HEK293T (cell line): ENCODE results near the gene LRP1B.

Experiments
- BHLHE40 ChIP-seq: fragments of 450-650 bp; IDR thresholded peaks from 2 replicates; pipeline ENCODE4 v1.6.1; 2016; ENCODE audit warnings: mild to moderate bottlenecking, moderate library complexity, borderline replicate concordance
- CTBP1 ChIP-seq: fragments of 450-650 bp; IDR thresholded peaks from 2 replicates; pipeline ENCODE4 v1.6.1; 2016; ENCODE audit warnings: borderline replicate concordance
- FOXK2 ChIP-seq: fragments of 450-650 bp; IDR thresholded peaks from 2 replicates; pipeline ENCODE4 v1.6.1; 2016; ENCODE audit warnings: mild to moderate bottlenecking

DNA sequence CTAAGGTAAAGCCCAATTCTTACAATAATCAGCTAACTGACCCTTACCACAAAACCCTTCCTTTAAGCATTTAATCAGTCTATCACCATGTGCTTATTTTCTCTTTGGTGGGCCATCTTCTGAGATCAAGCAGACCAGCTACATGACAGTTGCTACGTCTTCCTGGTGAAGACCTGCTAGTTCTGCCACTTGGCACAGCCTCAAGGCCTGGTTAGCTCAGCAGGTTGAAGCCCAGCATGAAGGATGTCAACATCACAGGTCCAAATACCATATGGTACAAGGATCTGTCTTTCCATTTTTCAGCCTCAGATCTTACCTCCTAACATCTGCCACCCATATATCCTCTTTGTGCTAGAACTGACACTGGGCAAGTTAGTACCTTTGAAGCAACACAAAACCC is 636.9 kb downstream of the LRP1B start:
- TF ChIP-seq CTBP1 (no peak), FOXK2 (no peak), BHLHE40 (no peak)
